ENCODE results near the gene TMEM72. TPM values are rescaled to one million over a fixed set of nuclear protein-coding genes. Genes with fewer than 3 reads are reported as not detected.
A peak's percentile ranks its signal among the peaks of the same experiment; 100 is the strongest.

Gene TMEM72
- total and polyA plus RNA-seq, 2 experiments from 2014 or later, result 0.13 TPM; not detected in 1

GRCh38 chr10:44902941-44903545 lies 8.1 kb upstream of the TMEM72 start:
- no peak overlapping the region for H2AFZ ChIP-seq
- H3K9me2 ChIP-seq (replicated peaks; ENCODE audit: insufficient read depth), result no peaks in the 10 kb centered on the region
- H3K4me3 ChIP-seq, result no peak overlapping the region
- H3K27ac ChIP-seq, result no peak overlapping the region
- no peaks in the 10 kb centered on the region for H3K27me3 ChIP-seq
- peaks cover 13% of the 10 kb centered on the region for H3K4me1 ChIP-seq (ENCODE audit: insufficient read depth)
- 40% methylated on average over 9 of the region's 9 CpGs for WGBS (ENCODE audit: low lambda C conversion rate, missing lambda C conversion rate)
- no peaks in the 10 kb centered on the region for H3K9me3 ChIP-seq (ENCODE audit: low read depth)
- no peak for DNase-seq (ENCODE audit: low spot score)
- TF ChIP-seq EZH2 (IDR thresholded peaks at IDR 0.05; ENCODE audit: borderline replicate concordance) (no peak), CTCF (IDR thresholded peaks at IDR 0.05; ENCODE audit: poor library complexity) (no peak), EZH2phosphoT487 (IDR thresholded peaks at IDR 0.05; ENCODE audit: low read depth, severe bottlenecking, unreplicated experiment) (no peak)
- no peaks in the 10 kb centered on the region for H3K36me3 ChIP-seq (replicated peaks; ENCODE audit: insufficient read depth, low read depth)
- no peaks in the 10 kb centered on the region for H4K20me1 ChIP-seq (ENCODE audit: insufficient read depth, poor library complexity, severe bottlenecking)
- no peak overlapping the region for H3K4me2 ChIP-seq
- no peaks in the 10 kb centered on the region for H3K79me2 ChIP-seq

- Histone ChIP-seq H3K4me3 (no peak overlapping the region), H3K27ac (no peak overlapping the region), H3K27me3 (no peaks in the 10 kb centered on the region), H4K20me1 (ENCODE audit: insufficient read depth, poor library complexity, severe bottlenecking) (no peaks in the 10 kb centered on the region), H3K36me3 (replicated peaks; ENCODE audit: insufficient read depth, low read depth) (no peaks in the 10 kb centered on the region), H3K4me1 (ENCODE audit: insufficient read depth) (peaks cover 32% of the 10 kb centered on the region), H2AFZ (no peak overlapping the region), H3K9me2 (replicated peaks; ENCODE audit: insufficient read depth) (no peaks in the 10 kb centered on the region), H3K4me2 (no peak overlapping the region), H3K9me3 (ENCODE audit: low read depth) (no peaks in the 10 kb centered on the region), H3K79me2 (no peaks in the 10 kb centered on the region)
- no peak for TF ChIP-seq EZH2 (IDR thresholded peaks at IDR 0.05; ENCODE audit: borderline replicate concordance)
- TF ChIP-seq CTCF (IDR thresholded peaks at IDR 0.05; ENCODE audit: poor library complexity), result no peak
- no peak for TF ChIP-seq EZH2phosphoT487 (IDR thresholded peaks at IDR 0.05; ENCODE audit: low read depth, severe bottlenecking, unreplicated experiment)
- 74% methylated on average over 4 of the region's 4 CpGs for WGBS (ENCODE audit: low lambda C conversion rate, missing lambda C conversion rate)
- no peak for DNase-seq (ENCODE audit: low spot score)
These were observed 4.7 kb upstream of the TMEM72 start for GRCh38 chr10:44906486-44906885.

- Histone ChIP-seq H2AFZ (peak overlapping the region; percentile 81), H3K79me2 (no peaks in the 10 kb centered on the region), H3K36me3 (replicated peaks; ENCODE audit: insufficient read depth, low read depth) (no peaks in the 10 kb centered on the region), H3K4me3 (no peak overlapping the region), H3K9me2 (replicated peaks; ENCODE audit: insufficient read depth) (no peaks in the 10 kb centered on the region), H4K20me1 (ENCODE audit: insufficient read depth, poor library complexity, severe bottlenecking) (no peaks in the 10 kb centered on the region), H3K27ac (no peak overlapping the region), H3K4me1 (ENCODE audit: insufficient read depth) (peaks cover 35% of the 10 kb centered on the region), H3K4me2 (peak overlapping the region; percentile 59), H3K9me3 (ENCODE audit: low read depth) (no peaks in the 10 kb centered on the region), H3K27me3 (no peaks in the 10 kb centered on the region)
- TF ChIP-seq CTCF (IDR thresholded peaks at IDR 0.05; ENCODE audit: poor library complexity) (no peak), EZH2phosphoT487 (IDR thresholded peaks at IDR 0.05; ENCODE audit: low read depth, severe bottlenecking, unreplicated experiment) (no peak)
- 90% methylated on average over 6 of the region's 7 CpGs for WGBS (ENCODE audit: low lambda C conversion rate, missing lambda C conversion rate)
- DNase-seq (ENCODE audit: low spot score), result no peak
These were observed 3.6 kb upstream of the TMEM72 start for GRCh38 chr10:44907556-44907955.

Measured in hepatocyte (in vitro differentiated cells).